Large intestine (tissue), 12 donors: ENCODE results near the gene PMVK. TPM values are rescaled to one million over a fixed set of nuclear protein-coding genes. Genes with fewer than 3 reads are reported as not detected.
A peak's percentile ranks its signal among the peaks of the same experiment; 100 is the strongest.
"Not testable (repeated sequence)": the region's sequence is repeated elsewhere in the genome, so short reads cannot be mapped to it uniquely, and the experiment has no call there.

Experiments used
- DNase-seq, 2 donors: peaks; one replicate each; pipeline versions ENCODE4 v3.0.0 to v3.0.0-alpha.2; 2013
- H3K27ac ChIP-seq: one replicate; pipeline ENCODE4 v1.5.1; 2013; ENCODE audit warnings: low read length
- H3K27me3 ChIP-seq: 2 replicates; pipeline ENCODE4 v1.6.1; 2013; ENCODE audit warnings: low read length; ENCODE audit not compliant: control insufficient read depth, insufficient read depth
- H3K36me3 ChIP-seq: 2 replicates; pipeline ENCODE4 v1.6.1; 2013; ENCODE audit warnings: low read length; ENCODE audit not compliant: control insufficient read depth, insufficient read depth
- H3K4me1 ChIP-seq: one replicate; pipeline ENCODE4 v1.6.1; 2013; ENCODE audit warnings: low read length; ENCODE audit not compliant: control insufficient read depth, insufficient read depth
- H3K4me3 ChIP-seq: one replicate; pipeline ENCODE4 v1.5.1; 2013; ENCODE audit warnings: low read length
- H3K9me3 ChIP-seq: one replicate; pipeline ENCODE4 v1.6.1; 2013; ENCODE audit warnings: mild to moderate bottlenecking, low read depth, low read length, moderate library complexity; ENCODE audit not compliant: control insufficient read depth
- WGBS: methylation state at CpG from one replicate; pipeline ENCODE4 v1.1.5; 2013; ENCODE audit warnings: low lambda C conversion rate; ENCODE audit not compliant: insufficient coverage; 5-methylcytosine and 5-hydroxymethylcytosine counted together
- long read RNA-seq, 11 donors: transcript quantifications; one replicate each; lab custom pipeline, GENCODE V29; 2026
- polyA plus RNA-seq: library from polyadenylated mRNA; unstranded; fragments of 120-200 nt; gene quantifications from one replicate; pipeline ENCODE4 v1.2.1, GENCODE V29; 2013

PMVK gene
- 40.4 TPM for polyA plus RNA-seq
- long read RNA-seq, donor 1, transcript PMVK-201 (5 exons, 1,280 nt), result major isoform, 18 of 49 reads
- long read RNA-seq, donor 1, partial matches to known transcripts, result 31 of 49 reads
- long read RNA-seq, donor 1, other reads (novel, unspliced or antisense), result 0 of 49 reads
- long read RNA-seq, donor 2, transcript PMVK-201 (5 exons, 1,280 nt), result major isoform, 39 of 59 reads
- long read RNA-seq, donor 2, partial matches to known transcripts, result 20 of 59 reads
- long read RNA-seq, donor 2, other reads (novel, unspliced or antisense), result 0 of 59 reads
- long read RNA-seq, donor 3, result 0 reads
- long read RNA-seq, donor 4, partial matches to known transcripts, result 0 of 4 reads
- long read RNA-seq, donor 4, other reads (novel, unspliced or antisense), result 0 of 4 reads
- long read RNA-seq, donor 5, transcript PMVK-201 (5 exons, 1,280 nt), result major isoform, 17 of 41 reads
- long read RNA-seq, donor 5, partial matches to known transcripts, result 24 of 41 reads
- long read RNA-seq, donor 5, other reads (novel, unspliced or antisense), result 0 of 41 reads
- long read RNA-seq, donor 6, transcript PMVK-201 (5 exons, 1,280 nt), result major isoform, 26 of 61 reads
- long read RNA-seq, donor 6, partial matches to known transcripts, result 35 of 61 reads
- long read RNA-seq, donor 6, other reads (novel, unspliced or antisense), result 0 of 61 reads
- long read RNA-seq, donor 7, transcript PMVK-201 (5 exons, 1,280 nt), result major isoform, 22 of 31 reads
- long read RNA-seq, donor 7, partial matches to known transcripts, result 9 of 31 reads
- long read RNA-seq, donor 7, other reads (novel, unspliced or antisense), result 0 of 31 reads
- long read RNA-seq, donor 8, transcript PMVK-201 (5 exons, 1,280 nt), result major isoform, 37 of 92 reads
- long read RNA-seq, donor 8, partial matches to known transcripts, result 55 of 92 reads
- long read RNA-seq, donor 8, other reads (novel, unspliced or antisense), result 0 of 92 reads
- long read RNA-seq, donor 9, transcript PMVK-201 (5 exons, 1,280 nt), result major isoform, 36 of 36 reads
- long read RNA-seq, donor 9, partial matches to known transcripts, result 0 of 36 reads
- long read RNA-seq, donor 9, other reads (novel, unspliced or antisense), result 0 of 36 reads
- long read RNA-seq, donor 10, transcript PMVK-201 (5 exons, 1,280 nt), result major isoform, 35 of 35 reads
- long read RNA-seq, donor 10, partial matches to known transcripts, result 0 of 35 reads
- long read RNA-seq, donor 10, other reads (novel, unspliced or antisense), result 0 of 35 reads
- long read RNA-seq, donor 11, transcript PMVK-201 (5 exons, 1,280 nt), result major isoform, 19 of 39 reads
- long read RNA-seq, donor 11, partial matches to known transcripts, result 20 of 39 reads
- long read RNA-seq, donor 11, other reads (novel, unspliced or antisense), result 0 of 39 reads

DNA sequence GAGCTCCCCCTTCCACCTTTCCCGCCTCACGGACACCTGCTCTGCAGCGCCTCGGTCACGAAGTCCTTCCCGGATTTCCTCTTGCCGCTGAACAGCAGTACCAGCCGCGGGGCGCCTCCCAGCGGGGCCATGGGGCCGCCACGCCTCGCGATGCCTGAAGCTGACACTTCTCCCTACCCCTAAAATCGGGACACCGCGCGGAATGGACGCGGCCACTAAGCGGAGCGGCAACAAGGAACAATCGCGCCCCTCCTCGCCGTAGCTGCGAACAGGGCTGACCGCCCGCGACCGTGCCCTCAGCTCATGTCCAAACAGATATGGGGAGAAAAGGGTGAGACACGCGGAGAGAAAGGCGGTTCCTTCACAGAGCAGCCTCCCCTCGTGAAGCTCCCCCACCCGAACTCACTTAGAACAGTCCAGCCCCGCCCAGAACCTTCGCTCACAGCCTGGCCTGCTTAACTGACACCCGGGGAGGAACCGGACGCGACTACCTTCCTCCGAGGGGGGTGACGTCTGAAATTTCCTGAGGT lies at the start of gene PMVK:
Gene PMVK (minus strand): TSS at position 165 of the 530 bp plus-strand sequence. CDS start 34 bp downstream, at position 131.
- H3K36me3 ChIP-seq, result no peaks in the 10 kb centered on the region
- H3K9me3 ChIP-seq, result no peaks in the 10 kb centered on the region
- WGBS, result no CpG with 5 or more reads among the region's 45 CpGs

DNA sequence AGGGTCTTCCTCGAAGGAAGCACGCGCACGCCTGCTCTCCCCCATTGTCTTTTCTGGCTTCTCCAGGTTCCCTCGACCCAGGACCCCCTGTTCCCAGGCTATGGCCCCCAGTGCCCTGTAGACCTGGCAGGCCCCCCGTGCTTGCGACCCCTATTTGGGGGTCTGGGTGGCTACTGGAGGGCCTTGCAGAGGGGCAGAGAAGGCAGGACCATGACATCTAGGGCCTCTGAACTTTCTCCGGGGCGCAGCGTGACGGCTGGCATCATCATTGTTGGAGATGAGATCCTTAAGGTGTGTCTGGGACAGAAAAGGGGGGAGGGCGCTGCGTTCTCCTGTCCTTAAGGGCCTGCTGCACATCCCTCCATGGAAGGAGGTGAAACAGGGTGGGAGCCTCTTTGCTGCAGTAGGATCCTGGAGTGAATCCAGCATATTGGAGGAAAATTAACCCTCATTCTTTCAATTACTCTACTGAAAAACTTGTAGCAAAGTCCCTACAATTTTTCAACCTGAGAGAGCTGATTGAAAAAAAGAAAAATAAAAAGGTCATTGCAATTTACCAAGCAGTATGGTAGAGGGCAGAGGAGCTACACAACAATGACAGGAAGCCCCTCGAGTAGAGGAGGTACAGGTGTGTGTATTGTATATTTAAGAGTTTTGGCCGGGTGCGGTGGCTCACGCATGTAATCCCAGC lies 47.4 kb upstream of the PMVK start:
- Histone ChIP-seq H3K36me3 (peaks cover 26% of the 10 kb centered on the region), H3K4me3 (peak overlapping the region; percentile 86), H3K27ac (peak overlapping the region; percentile 46), H3K4me1 (peaks cover 8% of the 10 kb centered on the region), H3K27me3 (no peaks in the 10 kb centered on the region), H3K9me3 (no peaks in the 10 kb centered on the region)
- DNase-seq, result peak in 1 of 2 donors; percentile 28
- WGBS, result no CpG with 5 or more reads among the region's 17 CpGs

More for the DNA sequence above, at the start of gene PMVK:
- Histone ChIP-seq H3K27me3 (no peaks in the 10 kb centered on the region), H3K4me3 (peak within 1 kb of the TSS; percentile 74), H3K27ac (peak within 1 kb of the TSS; percentile 99), H3K4me1 (peaks cover 32% of the 10 kb centered on the region)
- peak; percentile 94 to 98 for DNase-seq

DNA sequence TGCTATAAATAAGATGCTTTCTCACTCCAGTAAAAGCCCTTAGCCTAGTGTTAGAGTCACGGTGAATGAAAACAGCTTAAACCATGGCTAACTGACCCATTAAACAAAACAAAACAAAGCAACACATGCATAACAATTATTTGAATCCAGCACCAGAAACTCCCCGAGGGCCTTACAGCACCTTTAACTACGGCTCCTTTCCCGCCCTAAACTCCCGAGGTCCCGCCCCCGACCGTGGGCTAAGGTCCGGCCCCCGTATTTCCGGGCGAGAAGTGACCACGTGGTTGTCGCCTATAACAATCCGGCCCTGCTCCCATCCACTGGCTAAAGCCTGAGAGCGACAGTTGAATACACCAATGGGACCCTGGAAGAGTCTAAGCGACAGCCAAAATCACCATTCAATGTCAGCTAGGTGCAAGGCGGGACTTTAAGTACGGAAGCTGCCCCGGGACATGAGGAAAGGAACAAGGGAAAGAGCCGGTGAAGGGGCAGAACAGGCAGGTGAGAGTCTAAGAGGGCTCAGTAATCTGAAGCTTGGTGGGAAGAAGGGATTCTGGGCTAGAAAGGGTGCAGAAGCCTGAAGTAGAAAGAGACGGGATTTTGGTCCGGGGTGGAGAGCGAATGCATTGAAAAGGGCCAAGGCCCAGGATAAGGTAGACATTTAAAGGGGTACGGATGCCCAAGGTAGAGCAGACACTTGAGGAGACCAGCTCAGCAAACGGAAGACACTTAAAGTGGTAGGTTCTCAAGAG lies 46.6 kb upstream of the PMVK start, which contains the start of gene FLAD1:
Gene FLAD1 (plus strand): TSS at position 448 of the 752 bp plus-strand sequence. CDS start 351 bp downstream, outside the sequence.
- peaks cover 22% of the 10 kb centered on the region for H3K36me3 ChIP-seq
- WGBS, result 0% methylated on average over 3 of the region's 26 CpGs
- no peaks in the 10 kb centered on the region for H3K27me3 ChIP-seq
- peak within 1 kb of the TSS; percentile 46 for H3K27ac ChIP-seq
- peaks cover 5% of the 10 kb centered on the region for H3K4me1 ChIP-seq
- peak; percentile 98 to 100 for DNase-seq
- peak within 1 kb of the TSS; percentile 86 for H3K4me3 ChIP-seq
- H3K9me3 ChIP-seq, result no peaks in the 10 kb centered on the region

DNA sequence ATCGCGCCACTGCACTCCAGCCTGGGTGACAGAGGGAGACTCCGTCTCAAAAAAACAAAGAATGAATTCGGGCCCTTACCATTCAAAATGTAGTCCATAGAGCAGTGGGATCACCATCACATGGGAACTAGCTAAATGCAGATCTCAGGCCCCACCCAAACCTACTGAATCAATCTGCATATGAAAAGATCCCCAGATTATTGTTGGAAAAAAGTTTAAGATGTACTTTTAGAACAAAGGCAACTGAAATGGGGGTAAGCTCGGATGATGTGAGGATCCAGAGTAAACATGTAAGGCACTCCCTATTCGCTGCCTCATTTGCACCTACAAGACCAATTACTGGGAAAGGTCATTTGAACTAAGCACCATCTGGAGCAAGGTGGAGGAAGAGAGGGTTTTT lies 45.8 kb upstream of the PMVK start:
- no peak overlapping the region for H3K27ac ChIP-seq
- DNase-seq, result no peak
- no CpG with 5 or more reads among the region's 6 CpGs for WGBS
- no peak overlapping the region for H3K4me3 ChIP-seq
- H3K9me3 ChIP-seq, result no peaks in the 10 kb centered on the region
- peaks cover 5% of the 10 kb centered on the region for H3K4me1 ChIP-seq
- H3K27me3 ChIP-seq, result no peaks in the 10 kb centered on the region
- H3K36me3 ChIP-seq, result peaks cover 15% of the 10 kb centered on the region

- peaks cover 13% of the 10 kb centered on the region for H3K4me1 ChIP-seq
- WGBS, result no CpG with 5 or more reads among the region's 3 CpGs
- DNase-seq, result no peak
- no peaks in the 10 kb centered on the region for H3K9me3 ChIP-seq
- H3K4me3 ChIP-seq, result no peak overlapping the region
- no peaks in the 10 kb centered on the region for H3K27me3 ChIP-seq
- no peak overlapping the region for H3K27ac ChIP-seq
- peaks cover 10% of the 10 kb centered on the region for H3K36me3 ChIP-seq
Observed at GRCh38 chr1:154978360-154978759, 41.8 kb upstream of the PMVK start.

DNA sequence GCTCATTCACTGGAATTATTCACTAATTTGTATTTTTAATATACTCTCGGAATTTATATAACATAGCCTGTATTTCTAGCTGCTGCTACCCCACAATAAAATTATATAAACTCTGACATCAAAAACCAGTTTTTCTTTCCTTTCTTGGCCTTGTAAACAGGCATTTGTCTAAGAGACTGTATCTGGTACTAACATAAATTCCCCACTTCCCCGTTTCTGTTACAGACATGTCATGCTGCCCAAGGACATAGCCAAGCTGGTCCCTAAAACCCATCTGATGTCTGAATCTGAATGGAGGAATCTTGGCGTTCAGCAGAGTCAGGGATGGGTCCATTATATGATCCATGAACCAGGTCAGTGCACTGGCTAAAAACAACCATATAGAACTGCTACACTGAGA lies 41.2 kb upstream of the PMVK start:
- H3K4me3 ChIP-seq, DNase-seq, H3K9me3 ChIP-seq, H3K27ac ChIP-seq, H3K27me3 ChIP-seq, H3K36me3 ChIP-seq: not testable (repeated sequence)
- peaks cover 17% of the 10 kb centered on the region for H3K4me1 ChIP-seq
- WGBS, result no CpG with 5 or more reads among the region's 3 CpGs

GRCh38 chr1:154975409-154976059 lies 39.0 kb upstream of the PMVK start:
- Histone ChIP-seq H3K27me3 (no peaks in the 10 kb centered on the region), H3K9me3 (no peaks in the 10 kb centered on the region), H3K27ac (peak overlapping the region; percentile 100), H3K4me1 (peaks cover 31% of the 10 kb centered on the region), H3K4me3 (peak overlapping the region; percentile 80), H3K36me3 (peaks cover 10% of the 10 kb centered on the region)
- 0% methylated on average over 4 of the region's 24 CpGs for WGBS
- DNase-seq, result peak; percentile 58 to 84

GRCh38 chr1:154974808-154975408 lies 38.4 kb upstream of the PMVK start:
- Histone ChIP-seq H3K36me3 (peaks cover 12% of the 10 kb centered on the region), H3K27me3 (no peaks in the 10 kb centered on the region), H3K4me1 (peaks cover 37% of the 10 kb centered on the region), H3K9me3 (no peaks in the 10 kb centered on the region), H3K4me3 (peak overlapping the region; percentile 80), H3K27ac (peak overlapping the region; percentile 100)
- peak; percentile 96 to 98 for DNase-seq
- 0% methylated on average over 4 of the region's 30 CpGs for WGBS
